GM12874 (cell line): ENCODE results near the gene SLC35B2.

ENCODE experiments used
- TF ChIP-seq, protein P1 (sequence below): IDR thresholded peaks from 2 replicates; pipeline ENCODE4 v1.5.1; 2011; ENCODE audit warnings: low read depth, mild to moderate bottlenecking, control low read depth, low read length, moderate library complexity; ENCODE audit not compliant: insufficient read depth

Gene SLC35B2

DNA sequence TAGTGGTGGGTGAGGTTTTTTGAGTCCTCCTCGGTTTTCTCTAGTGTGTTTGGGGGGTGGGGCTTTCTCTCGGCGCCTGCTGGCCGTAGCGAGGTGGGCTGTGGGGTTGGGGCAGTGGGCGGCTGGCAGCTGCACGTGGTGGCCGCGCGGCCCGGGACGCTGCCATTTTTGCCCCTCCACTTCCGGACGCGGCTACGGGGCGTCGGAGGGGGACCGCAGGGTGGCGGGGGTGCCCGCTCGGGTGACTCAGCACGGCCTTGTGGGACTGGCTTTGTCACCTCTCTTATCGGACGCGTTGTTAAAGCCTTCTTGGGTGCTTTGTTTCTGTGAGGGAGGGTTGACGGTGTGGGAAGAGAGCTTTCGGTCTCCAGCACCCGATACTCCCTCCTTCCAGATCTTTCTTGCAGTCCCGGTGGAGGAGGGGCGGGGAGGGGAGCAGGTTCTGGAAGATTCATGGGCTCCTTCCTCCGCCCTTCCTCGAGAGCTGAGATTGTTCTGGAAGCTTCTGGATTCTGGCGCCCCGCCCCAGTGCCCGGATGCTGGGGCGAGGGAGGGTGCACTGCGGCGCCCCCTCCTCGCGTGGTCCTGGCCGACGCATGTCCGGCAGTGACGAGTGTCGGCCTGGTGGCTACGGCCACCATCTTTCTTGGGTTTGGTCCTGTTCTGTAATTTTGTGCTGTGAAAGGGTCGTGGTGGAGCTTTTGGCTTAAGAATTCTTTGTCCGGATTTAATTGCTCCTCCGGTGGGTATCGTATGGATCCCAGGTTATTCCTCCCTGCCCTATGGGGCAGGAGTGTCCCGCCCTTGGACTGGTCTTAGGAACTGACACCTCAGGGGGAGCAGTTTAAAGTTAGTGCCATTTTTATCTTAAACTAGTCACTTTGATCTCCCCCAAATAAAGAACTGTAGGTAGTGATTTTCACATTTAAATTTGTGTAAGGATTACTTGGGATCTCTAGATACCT, 9.7 kb downstream of the SLC35B2 start:
- TF ChIP-seq, protein P1, sequence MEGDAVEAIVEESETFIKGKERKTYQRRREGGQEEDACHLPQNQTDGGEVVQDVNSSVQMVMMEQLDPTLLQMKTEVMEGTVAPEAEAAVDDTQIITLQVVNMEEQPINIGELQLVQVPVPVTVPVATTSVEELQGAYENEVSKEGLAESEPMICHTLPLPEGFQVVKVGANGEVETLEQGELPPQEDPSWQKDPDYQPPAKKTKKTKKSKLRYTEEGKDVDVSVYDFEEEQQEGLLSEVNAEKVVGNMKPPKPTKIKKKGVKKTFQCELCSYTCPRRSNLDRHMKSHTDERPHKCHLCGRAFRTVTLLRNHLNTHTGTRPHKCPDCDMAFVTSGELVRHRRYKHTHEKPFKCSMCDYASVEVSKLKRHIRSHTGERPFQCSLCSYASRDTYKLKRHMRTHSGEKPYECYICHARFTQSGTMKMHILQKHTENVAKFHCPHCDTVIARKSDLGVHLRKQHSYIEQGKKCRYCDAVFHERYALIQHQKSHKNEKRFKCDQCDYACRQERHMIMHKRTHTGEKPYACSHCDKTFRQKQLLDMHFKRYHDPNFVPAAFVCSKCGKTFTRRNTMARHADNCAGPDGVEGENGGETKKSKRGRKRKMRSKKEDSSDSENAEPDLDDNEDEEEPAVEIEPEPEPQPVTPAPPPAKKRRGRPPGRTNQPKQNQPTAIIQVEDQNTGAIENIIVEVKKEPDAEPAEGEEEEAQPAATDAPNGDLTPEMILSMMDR, result no peak

GRCh38 chr6:44246663-44247337, 10.5 kb downstream of the SLC35B2 start, which contains the start of gene HSP90AB1:
HSP90AB1 (plus strand) TSS chr6:44247101; CDS start chr6:44248630, 1,529 bp downstream.
- TF ChIP-seq, protein P1, result no peak

DNA sequence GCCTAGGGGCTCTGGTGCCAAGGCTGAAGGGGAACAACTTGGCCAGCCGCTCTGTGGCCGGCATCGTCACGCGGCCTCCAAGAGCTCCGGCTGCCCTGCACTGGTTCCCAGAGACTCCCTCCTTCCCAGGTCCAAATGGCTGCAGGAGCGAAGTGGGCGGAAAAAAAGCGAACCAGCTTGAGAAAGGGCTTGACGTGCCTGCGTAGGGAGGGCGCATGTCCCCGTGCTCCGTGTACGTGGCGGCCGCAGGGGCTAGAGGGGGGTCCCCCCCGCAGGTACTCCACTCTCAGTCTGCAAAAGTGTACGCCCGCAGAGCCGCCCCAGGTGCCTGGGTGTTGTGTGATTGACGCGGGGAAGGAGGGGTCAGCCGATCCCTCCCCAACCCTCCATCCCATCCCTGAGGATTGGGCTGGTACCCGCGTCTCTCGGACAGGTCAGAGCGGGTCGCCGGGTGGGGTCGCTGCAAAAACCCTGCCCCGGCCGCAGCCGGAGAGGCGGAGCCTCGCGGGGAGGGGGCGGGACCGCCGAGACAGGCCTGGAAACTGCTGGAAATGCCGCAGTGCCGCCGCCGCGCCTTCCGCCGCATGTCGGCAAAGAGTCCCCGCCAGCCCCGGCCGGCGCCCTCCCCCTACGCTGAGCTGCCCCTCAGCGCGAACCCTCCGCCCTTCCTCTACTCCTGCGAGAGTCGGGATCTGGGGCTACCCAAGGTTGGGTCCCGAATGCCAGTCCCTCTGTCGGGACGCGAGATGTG, 11.2 kb downstream of the SLC35B2 start:
- TF ChIP-seq, protein P1, result peak; percentile 47; the same call in 1 of the 2 replicates

- TF ChIP-seq, protein P1, result no peak
Observed at GRCh38 chr6:44245391-44245911, 11.9 kb downstream of the SLC35B2 start.

GRCh38 chr6:44243345-44243744, 14.0 kb downstream of the SLC35B2 start:
- TF ChIP-seq, protein P1, result no peak

DNA sequence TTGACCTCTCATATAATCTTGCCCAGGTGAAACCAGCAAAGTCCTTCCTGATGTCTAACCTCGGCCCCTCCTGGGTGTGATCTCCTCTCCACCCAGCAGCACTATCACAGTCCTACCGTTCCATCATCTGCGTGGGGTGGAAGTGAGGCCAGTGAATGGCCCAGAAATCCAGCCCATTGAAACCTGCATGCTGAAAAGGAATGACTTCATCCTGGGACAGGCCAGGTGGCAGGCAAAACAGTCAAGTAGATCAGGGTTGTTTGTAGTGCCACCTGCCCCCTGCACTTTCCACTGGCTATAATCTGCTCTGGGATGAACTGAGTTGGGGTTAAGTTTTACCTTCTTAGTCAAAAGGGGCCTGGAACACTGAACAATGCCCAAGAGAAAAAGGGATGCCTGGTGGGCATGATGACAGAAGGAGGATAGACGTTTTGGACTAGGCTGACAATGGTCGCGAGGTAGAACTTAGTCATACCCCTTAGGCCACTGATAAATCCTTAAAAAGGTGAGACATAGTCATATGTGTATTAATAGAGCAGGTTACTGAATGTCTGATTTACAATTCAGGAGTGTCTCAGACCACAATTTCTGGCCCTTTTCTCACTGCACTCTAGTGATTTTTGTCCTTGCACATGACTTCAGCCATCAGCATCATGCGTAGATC, 18.5 kb downstream of the SLC35B2 start:
- TF ChIP-seq, protein P1, result no peak
